GF-D8 (cell line): ENCODE measurements around the gene AHI1.

ENCODE experiments used
- DNase-seq: peaks from one replicate; lab custom pipeline; 2025; lab: John Stamatoyannopoulos, UW

Gene AHI1

GRCh38 chr6:135295085-135295484 is 202.5 kb downstream of the AHI1 start:
- no peak for DNase-seq

GRCh38 chr6:135291288-135292076 is 206.1 kb downstream of the AHI1 start:
- no peak for DNase-seq

GRCh38 chr6:135289816-135290215 is 207.7 kb downstream of the AHI1 start:
- no peak for DNase-seq

GRCh38 chr6:135286962-135287538 is 210.5 kb downstream of the AHI1 start:
- peak; percentile 77 for DNase-seq

DNA sequence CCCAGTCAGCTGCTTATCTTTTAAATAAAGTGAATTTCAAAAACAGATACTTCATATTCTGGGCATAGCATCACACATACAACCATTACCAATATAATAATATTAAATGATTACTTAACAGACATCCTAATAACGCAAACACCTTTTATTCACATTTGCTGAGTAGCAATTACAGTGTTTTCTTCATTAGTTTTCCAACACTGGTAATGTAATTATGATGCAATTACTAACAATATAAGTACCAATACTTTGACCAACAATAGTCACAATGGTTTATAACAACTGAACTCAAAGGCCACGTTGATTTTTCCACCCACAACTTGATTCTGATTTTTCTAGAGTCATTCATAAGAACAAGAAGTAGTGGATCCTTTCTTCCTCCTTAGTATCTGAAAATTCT is 212.4 kb downstream of the AHI1 start:
- DNase-seq, result no peak

GRCh38 chr6:135283926-135284325 is 213.6 kb downstream of the AHI1 start:
- no peak for DNase-seq

DNA sequence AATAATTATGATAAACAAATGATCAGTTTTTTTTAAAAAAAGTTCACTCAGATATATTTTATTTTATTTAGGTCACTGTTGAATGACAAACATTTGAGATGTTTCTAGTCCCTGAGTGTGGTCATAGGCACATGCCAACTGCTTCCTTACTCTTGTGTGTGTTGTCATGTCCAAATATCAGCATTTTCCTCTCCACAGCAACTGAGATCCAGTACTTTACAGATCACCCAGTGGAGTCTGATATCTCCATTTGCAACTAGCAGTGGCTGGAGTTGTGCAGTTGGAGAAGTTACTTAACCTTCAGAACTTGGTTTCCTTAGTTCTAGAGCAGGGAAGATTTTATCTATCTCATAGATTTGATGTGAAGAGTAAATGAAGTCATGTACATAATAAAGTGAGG is 215.1 kb downstream of the AHI1 start:
- DNase-seq, result peak; percentile 75

DNA sequence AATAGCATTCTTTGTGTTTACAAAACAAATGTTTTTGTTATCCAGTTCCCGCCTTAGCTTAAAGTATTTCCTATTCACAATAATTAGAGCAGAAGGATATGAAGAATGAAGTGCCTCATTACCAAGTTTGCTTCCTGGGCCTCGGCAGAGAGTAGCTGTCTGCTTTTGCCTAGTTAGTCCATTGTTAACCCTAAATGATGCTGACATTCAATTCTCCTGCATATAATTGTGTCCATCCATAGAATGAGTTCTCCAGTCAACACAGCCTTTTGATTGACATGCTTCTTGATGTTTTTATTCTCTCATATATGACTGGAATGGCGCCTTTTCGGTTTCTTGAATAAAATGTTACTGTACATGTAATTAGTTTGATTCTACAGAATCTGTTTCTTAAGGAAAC is 215.6 kb downstream of the AHI1 start:
- no peak for DNase-seq

GRCh38 chr6:135281227-135281626 is 216.3 kb downstream of the AHI1 start:
- DNase-seq, result peak; percentile 94

GRCh38 chr6:135280375-135281136 is 217.0 kb downstream of the AHI1 start:
- peak; percentile 99 for DNase-seq

DNA sequence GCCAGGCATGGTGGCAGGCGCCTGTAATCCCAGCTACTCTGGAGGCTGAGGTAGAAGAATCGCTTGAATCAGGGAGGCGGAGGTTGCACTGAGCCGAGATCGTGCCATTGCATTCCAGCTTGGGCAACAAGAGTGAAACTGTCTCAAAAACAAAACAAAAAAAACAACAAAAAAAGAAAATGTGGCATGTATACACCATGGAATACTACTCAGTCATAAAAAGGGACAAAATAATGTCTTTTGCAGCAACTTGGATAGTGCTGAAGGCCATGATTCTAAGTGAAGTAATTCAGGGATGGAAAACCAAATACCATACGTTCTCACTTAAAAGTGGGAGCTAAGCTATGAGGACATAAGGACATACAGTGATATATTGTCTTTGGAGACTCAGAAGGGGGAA is 220.1 kb downstream of the AHI1 start:
- no peak for DNase-seq

DNA sequence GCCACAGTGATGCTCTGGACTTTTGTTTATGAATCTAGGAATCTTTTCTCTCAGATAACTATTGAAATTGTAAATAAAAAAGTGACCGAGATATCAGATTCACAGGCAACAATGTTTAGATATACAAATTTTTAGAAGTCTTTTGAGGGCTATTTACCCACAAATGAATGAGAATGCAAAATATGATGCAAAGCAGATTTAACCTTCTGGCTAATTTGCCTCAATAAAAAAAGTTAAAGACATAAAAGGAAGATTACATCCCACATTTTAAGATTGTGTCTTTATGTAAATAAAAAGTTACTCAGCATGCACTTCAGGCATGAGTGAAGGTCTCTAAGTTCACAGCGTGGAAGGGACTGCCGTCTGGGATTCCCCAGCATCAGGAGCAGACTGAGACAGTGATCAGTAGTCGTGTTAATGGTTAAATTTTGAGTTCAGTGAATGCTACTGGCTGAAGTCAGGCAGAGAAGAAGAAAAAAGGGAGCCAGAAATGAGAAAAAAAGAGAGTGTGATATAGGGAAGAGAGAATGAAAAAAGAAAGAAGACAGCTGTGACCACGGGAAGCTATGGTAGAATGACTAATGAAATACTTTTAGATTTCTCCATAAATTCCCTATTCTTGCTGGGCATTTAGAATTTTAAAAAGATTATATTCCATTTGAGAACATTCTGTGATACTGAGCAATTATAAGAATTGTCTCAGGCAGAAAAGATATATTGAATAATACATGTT is 222.8 kb downstream of the AHI1 start:
- no peak for DNase-seq

- no peak for DNase-seq
These were observed 225.9 kb downstream of the AHI1 start for GRCh38 chr6:135271626-135272025.

GRCh38 chr6:135270676-135271536 is 226.6 kb downstream of the AHI1 start:
- no peak for DNase-seq

DNA sequence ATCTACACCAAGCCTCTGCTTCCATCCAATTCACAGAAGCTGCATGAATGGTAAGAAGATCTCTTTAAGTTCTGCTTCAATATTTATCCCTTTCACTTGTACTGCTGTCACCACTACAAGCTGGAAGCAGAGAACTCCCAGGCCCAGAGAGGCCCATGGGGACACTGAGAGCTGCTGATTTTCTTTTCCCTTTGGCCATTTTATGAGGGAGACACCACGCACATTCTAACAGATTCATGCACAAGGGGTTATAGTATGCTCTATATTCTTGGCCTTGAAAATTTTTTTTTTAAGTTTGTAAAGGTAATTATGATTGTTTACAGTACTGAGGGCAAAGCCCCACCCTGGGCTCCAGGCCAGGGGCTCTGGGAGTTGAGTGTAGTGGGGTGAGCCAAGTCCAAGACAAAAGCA is 228.1 kb downstream of the AHI1 start:
- no peak for DNase-seq

- DNase-seq, result no peak
These were observed 228.8 kb downstream of the AHI1 start for GRCh38 chr6:135268740-135269139.

- DNase-seq, result no peak
These were observed 229.3 kb downstream of the AHI1 start for GRCh38 chr6:135268263-135268662.

DNA sequence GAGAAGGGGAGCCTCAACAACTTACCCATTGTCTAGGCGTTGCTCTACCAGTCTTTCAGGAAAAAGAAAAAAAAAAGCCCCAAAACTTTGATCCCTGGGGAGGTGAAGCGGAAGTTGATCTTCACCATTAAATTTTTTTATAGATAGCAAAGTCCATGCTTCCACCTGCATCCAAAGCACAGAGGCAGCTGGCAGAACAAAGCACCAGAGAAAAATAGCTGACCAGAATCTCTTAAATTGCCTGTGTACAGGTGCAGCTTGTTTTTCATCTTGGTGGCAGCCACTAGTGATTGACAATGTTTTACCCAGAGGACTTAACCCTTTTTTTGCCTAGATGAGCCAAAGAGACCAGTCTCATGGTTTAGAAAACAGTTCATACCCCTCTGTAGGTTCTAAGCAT is 230.5 kb downstream of the AHI1 start:
- peak; percentile 39 for DNase-seq

DNA sequence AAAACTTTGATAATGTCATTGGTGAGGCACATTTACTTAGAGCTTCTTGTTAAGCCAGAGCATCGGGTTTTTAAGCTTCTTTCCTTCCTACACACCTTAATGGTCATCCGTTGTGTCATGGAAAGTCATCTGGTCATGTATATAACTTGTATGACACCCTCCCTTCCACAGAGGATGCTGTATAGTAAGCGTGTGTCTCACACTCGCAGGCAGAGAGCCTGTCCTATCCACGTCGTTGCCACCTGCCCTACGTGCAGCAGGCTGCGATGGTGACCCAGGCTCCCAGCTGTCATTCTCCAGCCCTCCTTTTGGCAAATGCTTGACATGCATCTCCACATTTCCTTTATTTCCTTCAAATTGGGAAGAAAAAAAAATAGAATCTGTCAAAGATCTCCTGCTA is 230.9 kb downstream of the AHI1 start:
- no peak for DNase-seq

GRCh38 chr6:135265278-135265677 is 232.3 kb downstream of the AHI1 start:
- DNase-seq, result no peak
